ENCODE results near the gene FLCN.
"Not testable (repeated sequence)": the region's sequence is repeated elsewhere in the genome, so short reads cannot be mapped to it uniquely, and the experiment has no call there.

FLCN gene

GRCh38 chr17:17237026-17237799 is at the start of gene FLCN:
TSS of gene FLCN (minus strand) at chr17:17237168. CDS start at chr17:17228137, 9,031 bp downstream.
- Histone ChIP-seq H3K27ac (ENCODE audit: low read depth, low read length) (peak within 1 kb of the TSS; percentile 95), H3K9ac (ENCODE audit: low read depth in 1 of 2, low read length in 2 of 2) (peak within 1 kb of the TSS; percentile 49 to 91), H3K9me3 (ENCODE audit: control insufficient read depth in 1 of 2, low read length in 2 of 2) (no peaks in the 10 kb centered on the region), H3K4me1 (ENCODE audit: control insufficient read depth in 1 of 2, insufficient read depth in 2 of 2, low read length in 2 of 2) (peaks cover 16 to 19% of the 10 kb centered on the region in 2 donors), H3K27me3 (ENCODE audit: control insufficient read depth in 1 of 2, insufficient read depth in 2 of 2, low read length in 2 of 2) (no peaks in the 10 kb centered on the region), H3K4me3 (ENCODE audit: low read depth in 1 of 2, low read length in 2 of 2) (peak within 1 kb of the TSS; percentile 80 to 91), H3K36me3 (ENCODE audit: control insufficient read depth in 1 of 2, insufficient read depth in 2 of 2, low read length in 2 of 2) (peaks cover 0 to 8% of the 10 kb centered on the region in 2 donors)

GRCh38 chr17:17285951-17286350 is 49.0 kb upstream of the FLCN start:
- Histone ChIP-seq H3K9ac (ENCODE audit: low read depth in 1 of 2, low read length in 2 of 2) (no peak overlapping the region), H3K9me3 (ENCODE audit: control insufficient read depth in 1 of 2, low read length in 2 of 2) (no peaks in the 10 kb centered on the region), H3K36me3 (ENCODE audit: control insufficient read depth in 1 of 2, insufficient read depth in 2 of 2, low read length in 2 of 2) (no peaks in the 10 kb centered on the region), H3K4me3 (ENCODE audit: low read depth in 1 of 2, low read length in 2 of 2) (no peak overlapping the region), H3K4me1 (ENCODE audit: control insufficient read depth in 1 of 2, insufficient read depth in 2 of 2, low read length in 2 of 2) (peaks cover 4% of the 10 kb centered on the region in 2 donors), H3K27ac (ENCODE audit: low read depth, low read length) (no peak overlapping the region), H3K27me3 (ENCODE audit: control insufficient read depth in 1 of 2, insufficient read depth in 2 of 2, low read length in 2 of 2) (no peaks in the 10 kb centered on the region)

- H3K36me3 ChIP-seq (ENCODE audit: control insufficient read depth in 1 of 2, insufficient read depth in 2 of 2, low read length in 2 of 2), result peaks cover 3% of the 10 kb centered on the region in 2 donors
- H3K9me3 ChIP-seq (ENCODE audit: control insufficient read depth in 1 of 2, low read length in 2 of 2), result no peaks in the 10 kb centered on the region
- no peaks in the 10 kb centered on the region for H3K27me3 ChIP-seq (ENCODE audit: control insufficient read depth in 1 of 2, insufficient read depth in 2 of 2, low read length in 2 of 2)
- peak within 1 kb of the TSS; percentile 94 for H3K27ac ChIP-seq (ENCODE audit: low read depth, low read length)
- peaks cover 16 to 19% of the 10 kb centered on the region in 2 donors for H3K4me1 ChIP-seq (ENCODE audit: control insufficient read depth in 1 of 2, insufficient read depth in 2 of 2, low read length in 2 of 2)
- H3K9ac ChIP-seq (ENCODE audit: low read depth in 1 of 2, low read length in 2 of 2), result peak within 1 kb of the TSS; percentile 76 to 81
- H3K4me3 ChIP-seq (ENCODE audit: low read depth in 1 of 2, low read length in 2 of 2), result peak within 1 kb of the TSS; percentile 84 to 87
Observed at GRCh38 chr17:17280613-17281549, 43.9 kb upstream of the FLCN start, which contains the start of gene COPS3. TSS of gene COPS3 (minus strand) at chr17:17281246. CDS start at chr17:17281186, 60 bp downstream.

- H3K27ac ChIP-seq (ENCODE audit: low read depth, low read length), result no peak overlapping the region
- peak overlapping the region; percentile 53 to 76 for H3K9ac ChIP-seq (ENCODE audit: low read depth in 1 of 2, low read length in 2 of 2)
- H3K27me3 ChIP-seq (ENCODE audit: control insufficient read depth in 1 of 2, insufficient read depth in 2 of 2, low read length in 2 of 2), result no peaks in the 10 kb centered on the region
- no peaks in the 10 kb centered on the region for H3K9me3 ChIP-seq (ENCODE audit: control insufficient read depth in 1 of 2, low read length in 2 of 2)
- peaks cover 3 to 13% of the 10 kb centered on the region in 2 donors for H3K36me3 ChIP-seq (ENCODE audit: control insufficient read depth in 1 of 2, insufficient read depth in 2 of 2, low read length in 2 of 2)
- H3K4me1 ChIP-seq (ENCODE audit: control insufficient read depth in 1 of 2, insufficient read depth in 2 of 2, low read length in 2 of 2), result peaks cover 16 to 19% of the 10 kb centered on the region in 2 donors
- peak overlapping the region; percentile 84 to 87 for H3K4me3 ChIP-seq (ENCODE audit: low read depth in 1 of 2, low read length in 2 of 2)
Observed at GRCh38 chr17:17279316-17279715, 42.3 kb upstream of the FLCN start.

GRCh38 chr17:17277431-17277830 is 40.5 kb upstream of the FLCN start:
- H3K4me3 ChIP-seq (ENCODE audit: low read depth in 1 of 2, low read length in 2 of 2); H3K27ac ChIP-seq (ENCODE audit: low read depth, low read length); H3K9ac ChIP-seq (ENCODE audit: low read depth in 1 of 2, low read length in 2 of 2); H3K27me3 ChIP-seq (ENCODE audit: control insufficient read depth in 1 of 2, insufficient read depth in 2 of 2, low read length in 2 of 2); H3K9me3 ChIP-seq (ENCODE audit: control insufficient read depth in 1 of 2, low read length in 2 of 2): not testable (repeated sequence)
- H3K4me1 ChIP-seq (ENCODE audit: control insufficient read depth in 1 of 2, insufficient read depth in 2 of 2, low read length in 2 of 2), result peaks cover 16 to 19% of the 10 kb centered on the region in 2 donors
- peaks cover 6 to 31% of the 10 kb centered on the region in 2 donors for H3K36me3 ChIP-seq (ENCODE audit: control insufficient read depth in 1 of 2, insufficient read depth in 2 of 2, low read length in 2 of 2)

GRCh38 chr17:17275971-17276370 is 39.0 kb upstream of the FLCN start:
- no peaks in the 10 kb centered on the region for H3K27me3 ChIP-seq (ENCODE audit: control insufficient read depth in 1 of 2, insufficient read depth in 2 of 2, low read length in 2 of 2)
- H3K4me1 ChIP-seq (ENCODE audit: control insufficient read depth in 1 of 2, insufficient read depth in 2 of 2, low read length in 2 of 2), result peaks cover 12 to 15% of the 10 kb centered on the region in 2 donors
- no peaks in the 10 kb centered on the region for H3K9me3 ChIP-seq (ENCODE audit: control insufficient read depth in 1 of 2, low read length in 2 of 2)
- peaks cover 6 to 37% of the 10 kb centered on the region in 2 donors for H3K36me3 ChIP-seq (ENCODE audit: control insufficient read depth in 1 of 2, insufficient read depth in 2 of 2, low read length in 2 of 2)
- no peak overlapping the region for H3K4me3 ChIP-seq (ENCODE audit: low read depth in 1 of 2, low read length in 2 of 2)
- no peak overlapping the region for H3K9ac ChIP-seq (ENCODE audit: low read depth in 1 of 2, low read length in 2 of 2)
- H3K27ac ChIP-seq (ENCODE audit: low read depth, low read length), result no peak overlapping the region

GRCh38 chr17:17269926-17270773 is 33.2 kb upstream of the FLCN start:
- Histone ChIP-seq H3K4me1 (ENCODE audit: control insufficient read depth in 1 of 2, insufficient read depth in 2 of 2, low read length in 2 of 2) (no peaks in the 10 kb centered on the region), H3K27me3 (ENCODE audit: control insufficient read depth in 1 of 2, insufficient read depth in 2 of 2, low read length in 2 of 2) (no peaks in the 10 kb centered on the region), H3K36me3 (ENCODE audit: control insufficient read depth in 1 of 2, insufficient read depth in 2 of 2, low read length in 2 of 2) (peaks cover 14 to 63% of the 10 kb centered on the region in 2 donors), H3K9ac (ENCODE audit: low read depth in 1 of 2, low read length in 2 of 2) (no peak overlapping the region), H3K27ac (ENCODE audit: low read depth, low read length) (no peak overlapping the region), H3K4me3 (ENCODE audit: low read depth in 1 of 2, low read length in 2 of 2) (no peak overlapping the region), H3K9me3 (ENCODE audit: control insufficient read depth in 1 of 2, low read length in 2 of 2) (no peaks in the 10 kb centered on the region)

GRCh38 chr17:17264430-17264829 is 27.5 kb upstream of the FLCN start:
- Histone ChIP-seq H3K4me3 (ENCODE audit: low read depth in 1 of 2, low read length in 2 of 2) (no peak overlapping the region), H3K9me3 (ENCODE audit: control insufficient read depth in 1 of 2, low read length in 2 of 2) (no peaks in the 10 kb centered on the region), H3K4me1 (ENCODE audit: control insufficient read depth in 1 of 2, insufficient read depth in 2 of 2, low read length in 2 of 2) (no peaks in the 10 kb centered on the region), H3K27ac (ENCODE audit: low read depth, low read length) (no peak overlapping the region), H3K36me3 (ENCODE audit: control insufficient read depth in 1 of 2, insufficient read depth in 2 of 2, low read length in 2 of 2) (peaks cover 33 to 65% of the 10 kb centered on the region in 2 donors), H3K27me3 (ENCODE audit: control insufficient read depth in 1 of 2, insufficient read depth in 2 of 2, low read length in 2 of 2) (no peaks in the 10 kb centered on the region), H3K9ac (ENCODE audit: low read depth in 1 of 2, low read length in 2 of 2) (no peak overlapping the region)

GRCh38 chr17:17258998-17259397 is 22.0 kb upstream of the FLCN start:
- no peak overlapping the region for H3K9ac ChIP-seq (ENCODE audit: low read depth in 1 of 2, low read length in 2 of 2)
- peaks cover 27 to 74% of the 10 kb centered on the region in 2 donors for H3K36me3 ChIP-seq (ENCODE audit: control insufficient read depth in 1 of 2, insufficient read depth in 2 of 2, low read length in 2 of 2)
- no peak overlapping the region for H3K27ac ChIP-seq (ENCODE audit: low read depth, low read length)
- no peaks in the 10 kb centered on the region for H3K9me3 ChIP-seq (ENCODE audit: control insufficient read depth in 1 of 2, low read length in 2 of 2)
- H3K4me3 ChIP-seq (ENCODE audit: low read depth in 1 of 2, low read length in 2 of 2), result no peak overlapping the region
- H3K27me3 ChIP-seq (ENCODE audit: control insufficient read depth in 1 of 2, insufficient read depth in 2 of 2, low read length in 2 of 2), result no peaks in the 10 kb centered on the region
- H3K4me1 ChIP-seq (ENCODE audit: control insufficient read depth in 1 of 2, insufficient read depth in 2 of 2, low read length in 2 of 2), result no peaks in the 10 kb centered on the region

Measured in duodenal mucosa (tissue), 2 donors.